Measurements from ENCODE around the gene SUN1. TPM values are rescaled to one million over a fixed set of nuclear protein-coding genes. Genes with fewer than 3 reads are reported as not detected.

Gene SUN1
- total and polyA plus RNA-seq, 10 of the 15 experiments (the other 5 are each of a cell fraction or from before 2014, with no cell fraction given) = 27.8 to 107 (median 65.8) TPM

DNA sequence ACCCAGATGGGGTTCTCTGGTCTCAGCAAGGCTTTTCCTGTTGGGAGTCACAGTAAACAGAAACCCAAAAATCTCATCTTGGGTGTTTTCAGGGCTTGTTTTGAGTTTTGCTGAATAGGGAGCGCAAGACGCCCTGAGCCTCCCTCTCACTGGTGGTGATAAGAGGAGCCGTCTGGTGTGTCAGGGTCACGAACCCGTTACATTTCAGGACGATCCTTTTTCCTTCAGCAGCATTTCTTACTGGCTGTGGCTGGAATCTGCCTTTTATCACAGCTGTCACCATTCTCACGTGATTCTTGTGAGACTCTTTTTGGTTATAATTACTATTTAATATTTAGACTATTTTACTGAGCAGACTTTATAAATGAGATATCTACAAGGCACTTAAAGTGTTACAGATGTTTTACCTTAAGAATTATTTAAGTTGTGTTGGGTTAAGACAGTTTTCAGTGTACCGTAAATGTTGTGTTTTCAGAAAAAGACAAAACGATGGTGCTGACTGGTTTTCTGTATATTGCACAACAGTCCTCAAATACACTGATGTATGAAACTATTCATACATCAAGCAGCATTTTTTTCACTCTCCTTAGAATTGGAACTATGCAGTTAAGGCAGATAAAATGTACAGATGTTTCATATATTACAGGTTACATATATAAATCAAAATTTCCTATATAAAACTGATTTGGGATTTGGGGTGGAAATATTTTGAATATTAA lies 41.9 kb downstream of the SUN1 start:
- CTCF ChIA-PET = interaction anchor here (0.6 to 3.4 kb wide), 26 partner anchors 7 to 557 kb away, joined by 3 to 79 read pairs (median 4); partner anchors contain the start of gene SUN1
- no peak for DNase-seq (ENCODE audit: low read depth, low spot score)
- 88% methylated on average over 9 of the region's 9 CpGs for WGBS (ENCODE audit: insufficient coverage, insufficient replicate concordance, low lambda C conversion rate, missing lambda C conversion rate)
- no TSS peak for BruUV-seq (replicated peaks)
- no peak for FAIRE-seq
- H3K4me2 ChIP-seq (ENCODE audit: control insufficient read depth, insufficient read depth) = no peak overlapping the region
- H3K4me1 ChIP-seq (ENCODE audit: control insufficient read depth, insufficient read depth, low read length) = no peaks in the 10 kb centered on the region; the same call in 1 of the 2 replicates
- intact Hi-C loops (cut with micrococcal nuclease; ENCODE audit: unreplicated experiment) = loop anchor here (5.0 to 10.0 kb wide), 3 partner anchors 57 to 349 kb away; no protein-coding TSS in a partner anchor
- H3K27me3 ChIP-seq (replicated peaks in 1 of 2; ENCODE audit: control insufficient read depth in 2 of 2, insufficient read depth in 2 of 2, low read length in 1 of 2) = no peaks in the 10 kb centered on the region
- peaks cover 3 to 14% of the 10 kb centered on the region in 2 experiments; a peak in 3 of 4 replicates for H3K36me3 ChIP-seq (ENCODE audit: control insufficient read depth in 2 of 2, insufficient read depth in 2 of 2, low read length in 1 of 2)
- POLR2A ChIA-PET = no interaction called here
- SMC1A ChIA-PET (ENCODE audit: uncharacterized antibody, unreplicated experiment) = interaction anchor here (0.8 to 2.5 kb wide), 7 partner anchors 31 to 88 kb away, joined by 3 to 18 read pairs (median 5); partner anchors contain the start of gene SUN1
- in situ Hi-C loops (cut with MboI) = loop anchor here (5.0 kb wide), 2 partner anchors 87 to 557 kb away; no protein-coding TSS in a partner anchor
- H3K9me3 ChIP-seq (replicated peaks; ENCODE audit: control insufficient read depth, insufficient read depth, low read length) = no peaks in the 10 kb centered on the region
- H2AFZ ChIP-seq (ENCODE audit: control insufficient read depth, low read depth, low read length) = no peak overlapping the region
- no peak for ATAC-seq
- no peak overlapping the region for H3K9ac ChIP-seq (ENCODE audit: control insufficient read depth, insufficient read depth, low read length)
- no peaks in the 10 kb centered on the region for H4K20me1 ChIP-seq (ENCODE audit: control insufficient read depth, insufficient read depth)
- RAD21 ChIA-PET (ENCODE audit: unreplicated experiment) = interaction anchor here (0.6 to 1.5 kb wide), 7 partner anchors 42 to 155 kb away, joined by 3 to 11 read pairs (median 3); partner anchors contain the start of gene COX19
- no peak overlapping the region for H3K27ac ChIP-seq (ENCODE audit: control insufficient read depth, insufficient read depth)
- H3K79me2 ChIP-seq (ENCODE audit: control insufficient read depth, insufficient read depth, low read length) = peaks cover 22% of the 10 kb centered on the region
- no peak overlapping the region for H3K4me3 ChIP-seq
- TF ChIP-seq POLR2AphosphoS5 (IDR thresholded peaks at IDR 0.05; ENCODE audit: low read length) (no peak), GABPA (IDR thresholded peaks at IDR 0.05; ENCODE audit: low read depth) (no peak), TCF3 (IDR thresholded peaks at IDR 0.05; ENCODE audit: borderline replicate concordance, insufficient read depth, low read depth, low read length) (no peak), CBX3 (IDR thresholded peaks at IDR 0.05; ENCODE audit: borderline replicate concordance, low read depth) (no peak), TCF7 (IDR thresholded peaks at IDR 0.05; ENCODE audit: borderline replicate concordance) (no peak), NR2C2 (IDR thresholded peaks at IDR 0.05; ENCODE audit: borderline replicate concordance, control insufficient read depth, insufficient read length, low read depth) (no peak), RCOR1 (conservative IDR thresholded peaks at IDR 0.05; ENCODE audit: low read depth, low read length) (no peak), IKZF2 (IDR thresholded peaks at IDR 0.05) (no peak), NFXL1 (IDR thresholded peaks at IDR 0.05; ENCODE audit: borderline replicate concordance) (no peak), EZH2 (IDR thresholded peaks at IDR 0.05; ENCODE audit: borderline replicate concordance, control insufficient read depth, low read depth, low read length) (no peak)
- TF ChIP-seq, protein P1, sequence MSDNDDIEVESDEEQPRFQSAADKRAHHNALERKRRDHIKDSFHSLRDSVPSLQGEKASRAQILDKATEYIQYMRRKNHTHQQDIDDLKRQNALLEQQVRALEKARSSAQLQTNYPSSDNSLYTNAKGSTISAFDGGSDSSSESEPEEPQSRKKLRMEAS (IDR thresholded peaks at IDR 0.05; ENCODE audit: low read depth, low read length) = no peak
- TF ChIP-seq, protein P2, sequence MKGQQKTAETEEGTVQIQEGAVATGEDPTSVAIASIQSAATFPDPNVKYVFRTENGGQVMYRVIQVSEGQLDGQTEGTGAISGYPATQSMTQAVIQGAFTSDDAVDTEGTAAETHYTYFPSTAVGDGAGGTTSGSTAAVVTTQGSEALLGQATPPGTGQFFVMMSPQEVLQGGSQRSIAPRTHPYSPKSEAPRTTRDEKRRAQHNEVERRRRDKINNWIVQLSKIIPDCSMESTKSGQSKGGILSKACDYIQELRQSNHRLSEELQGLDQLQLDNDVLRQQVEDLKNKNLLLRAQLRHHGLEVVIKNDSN (IDR thresholded peaks at IDR 0.05; ENCODE audit: borderline replicate concordance, extremely low read length, insufficient read depth, low read depth, low read length) = no peak
- TF ChIP-seq, protein P3, sequence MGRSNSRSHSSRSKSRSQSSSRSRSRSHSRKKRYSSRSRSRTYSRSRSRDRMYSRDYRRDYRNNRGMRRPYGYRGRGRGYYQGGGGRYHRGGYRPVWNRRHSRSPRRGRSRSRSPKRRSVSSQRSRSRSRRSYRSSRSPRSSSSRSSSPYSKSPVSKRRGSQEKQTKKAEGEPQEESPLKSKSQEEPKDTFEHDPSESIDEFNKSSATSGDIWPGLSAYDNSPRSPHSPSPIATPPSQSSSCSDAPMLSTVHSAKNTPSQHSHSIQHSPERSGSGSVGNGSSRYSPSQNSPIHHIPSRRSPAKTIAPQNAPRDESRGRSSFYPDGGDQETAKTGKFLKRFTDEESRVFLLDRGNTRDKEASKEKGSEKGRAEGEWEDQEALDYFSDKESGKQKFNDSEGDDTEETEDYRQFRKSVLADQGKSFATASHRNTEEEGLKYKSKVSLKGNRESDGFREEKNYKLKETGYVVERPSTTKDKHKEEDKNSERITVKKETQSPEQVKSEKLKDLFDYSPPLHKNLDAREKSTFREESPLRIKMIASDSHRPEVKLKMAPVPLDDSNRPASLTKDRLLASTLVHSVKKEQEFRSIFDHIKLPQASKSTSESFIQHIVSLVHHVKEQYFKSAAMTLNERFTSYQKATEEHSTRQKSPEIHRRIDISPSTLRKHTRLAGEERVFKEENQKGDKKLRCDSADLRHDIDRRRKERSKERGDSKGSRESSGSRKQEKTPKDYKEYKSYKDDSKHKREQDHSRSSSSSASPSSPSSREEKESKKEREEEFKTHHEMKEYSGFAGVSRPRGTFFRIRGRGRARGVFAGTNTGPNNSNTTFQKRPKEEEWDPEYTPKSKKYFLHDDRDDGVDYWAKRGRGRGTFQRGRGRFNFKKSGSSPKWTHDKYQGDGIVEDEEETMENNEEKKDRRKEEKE (IDR thresholded peaks at IDR 0.05) = no peak
